Prostate gland (tissue), 2 donors: ENCODE data around the gene MARK3.

Experiments
- CTCF ChIP-seq, 4 experiments: fragments of 200-600 bp in 2 of 4; fragments of 450-650 bp in 2 of 4; sonication (generic) in 2 of 4; IDR thresholded peaks; 1 replicate in 3 of 4; 2 replicates in 1 of 4; pipeline ENCODE4 v1.5.1; 2016 to 2019; ENCODE audit warnings: antibody characterized with exemption in 4 of 4, mild to moderate bottlenecking in 2 of 4, moderate library complexity in 2 of 4
- POLR2A ChIP-seq: fragments of 450-650 bp; IDR thresholded peaks from one replicate; pipeline ENCODE4 v1.6.1; 2016; ENCODE audit warnings: antibody characterized with exemption, mild to moderate bottlenecking
- POLR2AphosphoS5 ChIP-seq: sonication (generic); formaldehyde crosslinking; IDR thresholded peaks from one replicate; pipeline ENCODE4 v1.6.1; 2017; ENCODE audit warnings: antibody characterized with exemption

- TF ChIP-seq POLR2AphosphoS5 (no peak), CTCF (IDR thresholded peaks at IDR 0.05) (no peak), POLR2A (no peak)
Measured at GRCh38 chr14:103356024-103356682, 29.1 kb upstream of the MARK3 start.
